ENCODE data around the gene FNIP2.

DNA sequence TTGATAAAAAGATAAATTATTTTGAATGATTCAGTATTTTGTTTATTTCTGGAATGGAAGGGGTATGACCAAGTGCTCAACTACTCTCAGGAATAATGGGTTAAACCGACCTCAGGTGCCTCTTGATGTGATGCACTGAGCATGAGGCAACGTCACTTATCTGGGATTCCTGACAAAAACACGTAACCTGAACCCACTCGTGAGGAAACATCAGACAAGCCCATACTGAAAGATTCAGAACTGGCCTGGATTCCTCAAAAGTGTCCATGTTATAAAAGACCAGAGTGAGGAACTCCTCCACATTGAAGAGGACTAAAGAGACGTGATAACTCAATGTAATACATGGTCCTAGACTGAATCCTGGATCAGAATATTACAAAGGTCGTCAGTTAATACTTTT, 144.0 kb downstream of the FNIP2 start:
- TF ChIP-seq, protein P1, sequence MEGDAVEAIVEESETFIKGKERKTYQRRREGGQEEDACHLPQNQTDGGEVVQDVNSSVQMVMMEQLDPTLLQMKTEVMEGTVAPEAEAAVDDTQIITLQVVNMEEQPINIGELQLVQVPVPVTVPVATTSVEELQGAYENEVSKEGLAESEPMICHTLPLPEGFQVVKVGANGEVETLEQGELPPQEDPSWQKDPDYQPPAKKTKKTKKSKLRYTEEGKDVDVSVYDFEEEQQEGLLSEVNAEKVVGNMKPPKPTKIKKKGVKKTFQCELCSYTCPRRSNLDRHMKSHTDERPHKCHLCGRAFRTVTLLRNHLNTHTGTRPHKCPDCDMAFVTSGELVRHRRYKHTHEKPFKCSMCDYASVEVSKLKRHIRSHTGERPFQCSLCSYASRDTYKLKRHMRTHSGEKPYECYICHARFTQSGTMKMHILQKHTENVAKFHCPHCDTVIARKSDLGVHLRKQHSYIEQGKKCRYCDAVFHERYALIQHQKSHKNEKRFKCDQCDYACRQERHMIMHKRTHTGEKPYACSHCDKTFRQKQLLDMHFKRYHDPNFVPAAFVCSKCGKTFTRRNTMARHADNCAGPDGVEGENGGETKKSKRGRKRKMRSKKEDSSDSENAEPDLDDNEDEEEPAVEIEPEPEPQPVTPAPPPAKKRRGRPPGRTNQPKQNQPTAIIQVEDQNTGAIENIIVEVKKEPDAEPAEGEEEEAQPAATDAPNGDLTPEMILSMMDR (conservative IDR thresholded peaks at IDR 0.05; ENCODE audit: low read depth, low read length), result no peak
- TF ChIP-seq EZH2 (IDR thresholded peaks at IDR 0.05; ENCODE audit: low read length, unreplicated experiment), result no peak

Measured in PC-3 (cell line).